Left cardiac atrium (tissue), 4 donors: ENCODE results near the gene MARCHF9. TPM values are rescaled to one million over a fixed set of nuclear protein-coding genes. Genes with fewer than 3 reads are reported as not detected.

Experiments
- ATAC-seq, 2 donors: fragments of 200-7000 bp; cut with Tn5 transposase; one replicate each; pipeline ENCODE4 v1.9.1; 2020; ENCODE audit warnings: mild to moderate bottlenecking in 2 of 2, moderate library complexity in 2 of 2
- DNase-seq: peaks from one replicate; pipeline ENCODE4 v3.0.0-alpha.2; 2020
- intact Hi-C, 2 donors: fragments of 100-400 bp; cut with DNase I; formaldehyde crosslinking; loops; one replicate each; pipeline versions ENCODE4 v1.14.1 to v1.15.1; 2022 to 2023
- total RNA-seq, 2 donors: library from RNA; stranded (reverse); fragmentation: NEBNext Ultra II Directional; extraction: Animal tissue kit (Norgen Biotek cat#: 25700); gene quantifications; one replicate each; pipeline ENCODE4 v1.2.1, GENCODE V29; 2021
- donor health status: DM: no; HTN: yes; CAD: no.
- donor health status: DM: no; HTN: yes; CAD: no; lungs with severe emphysema.
- donor health status: DM: yes; HTN: yes; CAD: no.
- donor health status: Dilated cardiomyopathy.

MARCHF9 gene
- total RNA-seq, 2 donors from 2014 or later = 11.7 to 15.0 TPM

DNA sequence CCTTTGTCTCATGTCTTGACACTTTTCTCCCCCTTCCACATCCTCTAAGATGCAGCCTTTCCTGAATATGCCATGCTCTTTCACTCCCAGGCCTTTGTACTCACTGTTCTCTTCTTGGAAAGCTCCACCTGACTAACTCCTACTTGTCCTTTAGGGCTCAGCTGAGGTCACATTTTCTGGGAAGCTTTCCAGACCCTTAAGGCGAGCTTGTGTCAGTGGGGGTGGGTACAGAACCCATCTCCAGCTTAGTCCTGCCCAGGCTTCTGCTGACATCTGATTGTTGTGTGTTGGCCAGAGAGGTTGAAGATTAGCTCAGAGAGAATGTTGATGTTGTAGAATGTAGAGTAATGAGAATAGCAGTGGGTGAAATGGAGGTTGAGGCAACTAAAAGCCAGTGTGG, 24.8 kb downstream of the MARCHF9 start:
- ATAC-seq = no peak
- no peak for DNase-seq
- intact Hi-C loops = no loop called here

DNA sequence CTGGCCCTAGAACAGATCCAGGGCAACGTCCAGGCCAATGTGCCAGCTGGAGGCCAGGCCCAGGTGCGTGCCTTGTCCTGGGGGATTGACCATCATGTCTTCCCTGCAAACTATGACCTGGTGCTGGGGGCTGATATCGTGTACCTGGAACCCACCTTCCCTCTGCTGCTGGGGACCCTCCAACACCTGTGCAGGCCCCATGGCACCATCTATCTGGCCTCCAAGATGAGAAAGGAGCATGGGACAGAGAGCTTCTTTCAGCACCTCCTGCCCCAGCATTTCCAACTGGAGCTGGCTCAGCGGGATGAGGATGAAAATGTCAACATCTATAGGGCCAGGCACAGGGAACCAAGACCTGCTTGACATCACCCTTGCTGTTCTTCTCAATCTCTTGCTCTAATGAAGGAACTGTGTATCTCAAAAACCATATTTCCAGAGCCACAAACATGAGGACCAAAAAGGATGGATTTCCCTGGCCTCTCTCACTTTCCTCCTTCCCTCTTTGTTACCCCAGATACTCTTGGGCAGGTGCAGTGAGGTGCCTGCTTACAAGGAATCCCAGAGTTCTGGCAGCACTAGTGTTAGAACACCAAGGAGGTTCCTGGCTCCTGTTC, 25.5 kb downstream of the MARCHF9 start:
- no peak for DNase-seq
- intact Hi-C loops = no loop called here
- ATAC-seq = no peak

DNA sequence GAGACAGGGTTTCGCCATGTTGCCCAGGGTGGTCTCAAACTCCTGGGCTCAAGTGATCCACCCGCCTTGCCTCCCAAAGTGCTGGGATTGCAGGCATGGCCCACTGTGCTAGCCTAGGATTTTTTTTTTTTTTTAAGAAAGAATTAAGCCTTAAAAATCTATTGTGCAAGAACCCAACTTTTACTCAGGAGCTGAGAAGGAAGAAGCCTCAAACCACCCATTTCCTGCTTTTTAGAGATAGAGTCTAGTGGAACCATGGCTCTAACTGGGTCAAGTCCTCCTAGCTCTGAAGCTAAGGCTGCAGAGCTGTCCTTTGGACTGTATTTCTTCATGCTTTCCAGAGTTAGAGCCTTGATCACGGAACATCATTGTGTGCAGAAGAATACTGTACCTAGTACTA, 26.3 kb downstream of the MARCHF9 start:
- intact Hi-C loops = no loop called here
- ATAC-seq (no peak), DNase-seq (no peak)

DNA sequence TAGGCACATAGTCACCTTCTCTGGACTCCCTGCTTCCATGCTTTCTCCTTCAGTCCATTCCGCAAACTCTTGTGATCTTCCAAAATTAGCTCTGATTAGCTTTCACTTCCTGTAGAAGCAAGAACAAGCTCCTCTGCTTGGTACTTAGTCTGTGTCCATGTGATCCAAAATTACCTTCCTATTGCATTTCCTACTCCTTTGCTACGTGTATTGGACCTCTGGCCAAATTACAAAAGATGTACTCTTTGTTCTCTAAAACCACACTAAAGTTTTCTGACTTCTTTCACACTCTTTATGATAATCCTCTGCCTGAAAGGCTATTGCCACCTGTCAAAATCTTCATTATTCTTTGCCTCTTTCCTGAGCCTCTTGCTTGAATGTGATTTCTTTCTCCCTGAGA, 26.9 kb downstream of the MARCHF9 start:
- DNase-seq (no peak), ATAC-seq (no peak)
- intact Hi-C loops = no loop called here

DNA sequence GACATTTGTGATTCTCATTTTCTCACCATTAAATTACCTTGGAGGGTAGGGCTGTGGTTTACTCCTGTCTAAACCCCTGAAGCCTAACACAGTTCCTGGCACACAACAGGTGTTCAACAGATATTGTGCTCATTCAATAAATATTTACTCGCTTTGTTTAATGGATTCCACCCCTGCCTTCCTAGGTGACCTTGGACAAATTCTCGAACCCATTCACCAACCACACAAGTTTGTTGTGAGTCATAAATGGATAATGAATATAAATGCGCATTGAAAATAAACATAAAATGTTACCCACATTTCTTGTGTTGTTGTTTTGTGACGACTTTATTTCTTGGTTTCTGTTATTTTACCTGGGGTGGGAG, 27.3 kb downstream of the MARCHF9 start:
- no peak for DNase-seq
- intact Hi-C loops = no loop called here
- ATAC-seq = no peak

DNA sequence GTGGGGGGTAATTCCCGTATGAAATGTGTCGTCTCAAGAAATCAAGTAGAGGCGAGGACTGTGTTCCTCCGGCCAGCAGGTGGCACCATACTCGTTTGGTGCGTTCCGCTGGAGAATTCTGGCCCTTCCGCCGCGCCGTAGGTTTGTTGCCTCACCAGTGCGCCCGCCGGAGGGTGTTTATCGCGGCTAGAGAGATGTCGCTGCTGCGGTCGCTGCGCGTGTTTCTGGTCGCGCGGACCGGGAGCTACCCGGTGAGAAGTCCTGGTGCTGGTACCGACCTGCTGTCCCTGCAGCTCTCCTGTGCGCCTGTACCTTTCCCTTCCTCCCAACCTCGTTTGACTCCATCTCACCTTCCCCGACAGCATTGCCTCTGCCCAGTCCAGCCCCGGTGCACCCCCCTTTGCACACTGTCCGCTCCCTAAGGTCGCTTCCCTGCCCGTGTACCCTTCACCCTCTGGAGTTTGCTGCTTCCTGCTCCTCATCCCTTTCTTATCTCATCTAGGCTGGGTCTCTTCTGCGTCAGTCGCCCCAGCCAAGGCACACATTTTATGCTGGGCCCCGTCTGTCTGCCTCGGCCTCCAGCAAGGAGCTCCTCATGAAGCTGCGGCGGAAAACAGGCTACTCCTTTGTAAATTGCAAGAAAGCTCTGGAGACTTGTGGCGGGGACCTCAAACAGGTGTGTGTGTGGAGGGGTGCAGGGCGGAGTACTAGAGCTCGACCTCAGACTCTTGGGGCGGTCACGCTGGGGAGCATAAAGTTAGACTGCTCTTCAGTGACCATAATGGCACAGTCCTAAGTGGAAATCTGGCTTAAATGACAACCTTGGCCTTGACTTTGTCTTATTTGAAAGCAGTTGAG, 27.9 kb downstream of the MARCHF9 start, which contains the start of gene TSFM:
Gene TSFM, plus strand, starts transcription at position 180 of the 858 bp plus-strand sequence. Its CDS starts 15 bp downstream, at position 195.
- intact Hi-C loops = no loop called here
- ATAC-seq (peak; percentile 85 to 98), DNase-seq (peak; percentile 97)

DNA sequence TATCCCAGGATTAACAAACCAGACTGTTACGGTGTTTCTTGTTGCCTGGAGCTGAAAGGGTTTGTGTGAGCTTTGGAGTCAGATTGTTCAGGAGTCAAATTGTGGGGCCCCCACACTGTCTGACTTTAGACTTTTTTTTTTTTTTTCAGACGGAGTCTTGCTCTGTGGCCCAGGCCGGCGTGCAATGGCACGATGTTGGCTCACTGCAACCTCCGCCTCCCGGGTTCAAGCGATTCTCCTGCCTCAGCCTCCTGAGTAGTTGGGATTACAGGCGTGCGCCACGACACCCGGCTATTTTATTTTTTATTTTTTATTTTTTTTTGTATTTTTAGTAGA, 28.5 kb downstream of the MARCHF9 start:
- no peak for ATAC-seq
- intact Hi-C loops = no loop called here
- DNase-seq = no peak

DNA sequence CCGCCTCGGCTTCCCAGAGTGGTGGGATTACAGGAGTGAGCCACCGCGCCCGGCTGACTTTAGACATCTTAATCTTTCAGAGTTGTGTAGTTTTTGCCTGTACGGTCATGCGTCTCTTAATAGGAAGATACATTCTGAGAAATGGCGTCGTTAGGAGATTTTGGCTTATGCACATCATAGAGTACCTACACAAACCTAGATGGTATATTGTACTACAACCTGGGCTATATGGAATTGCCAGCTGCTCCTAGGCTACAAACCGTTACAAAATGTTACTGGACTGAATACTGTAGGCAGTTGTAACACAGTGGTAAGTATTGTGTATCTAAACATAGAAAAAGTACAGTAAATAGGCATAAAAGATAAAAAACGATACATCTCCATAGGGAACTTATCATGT, 29.0 kb downstream of the MARCHF9 start:
- no peak for ATAC-seq
- no peak for DNase-seq
- intact Hi-C loops = no loop called here

DNA sequence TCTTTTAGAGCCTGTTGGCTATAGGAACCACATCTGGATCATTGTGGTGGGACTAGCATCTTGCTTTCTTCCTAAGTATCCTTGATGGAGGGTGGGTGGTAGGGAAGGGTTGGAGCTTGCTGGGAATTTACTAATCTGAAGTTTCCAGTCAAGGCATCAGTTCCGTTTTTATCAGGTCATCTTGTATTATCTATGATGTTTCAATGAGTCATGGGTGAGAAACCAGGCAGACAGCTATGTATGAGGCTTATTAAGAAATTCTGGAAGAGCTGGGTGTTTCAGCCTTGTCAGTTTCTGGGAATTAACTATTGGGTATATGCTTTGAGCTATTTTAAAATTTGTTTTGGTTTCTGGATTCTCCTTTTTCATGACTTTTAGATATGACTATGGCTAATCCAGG, 39.0 kb downstream of the MARCHF9 start:
- intact Hi-C loops = no loop called here
- ATAC-seq (peak in 1 of 2 donors; percentile 86), DNase-seq (no peak)

DNA sequence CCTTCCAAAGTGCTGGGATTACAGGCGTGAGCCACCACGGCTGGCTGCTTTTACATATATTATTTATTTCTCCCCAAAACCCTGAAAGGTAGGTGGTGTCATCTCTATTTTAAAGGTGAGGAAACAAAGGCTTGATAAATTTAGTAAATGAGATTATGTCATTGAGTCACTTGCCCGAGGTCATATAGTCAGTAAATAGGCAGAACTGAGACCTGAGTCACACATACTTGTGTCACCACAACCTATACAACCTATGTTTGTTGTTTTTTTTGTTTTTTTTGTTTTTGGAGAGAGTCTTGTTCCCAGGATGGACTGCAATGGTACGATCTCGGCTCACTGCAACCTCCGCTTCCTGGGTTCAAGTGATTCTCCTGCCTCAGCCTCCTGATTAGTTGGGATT, 40.5 kb downstream of the MARCHF9 start:
- intact Hi-C loops = no loop called here
- ATAC-seq (no peak), DNase-seq (no peak)

DNA sequence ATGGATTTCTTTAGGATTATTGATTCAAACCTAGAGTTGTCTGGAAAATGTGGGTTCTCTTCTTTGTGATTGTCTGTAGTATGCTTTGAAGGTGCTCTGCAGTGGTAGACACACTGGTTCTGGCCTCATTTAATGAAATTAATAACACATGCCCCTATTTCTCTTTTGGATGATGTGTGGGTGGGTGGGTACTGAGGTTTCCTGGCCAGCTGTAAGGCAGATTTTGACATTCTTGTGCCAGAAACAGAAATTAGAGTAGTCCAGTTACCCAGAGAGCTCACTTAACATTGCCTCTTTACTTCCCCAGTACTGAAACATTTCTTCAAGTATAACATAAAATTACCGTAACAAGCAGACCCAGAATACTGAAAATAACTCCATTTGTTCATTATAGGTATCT, 42.1 kb downstream of the MARCHF9 start:
- intact Hi-C loops = no loop called here
- DNase-seq = no peak
- no peak for ATAC-seq

DNA sequence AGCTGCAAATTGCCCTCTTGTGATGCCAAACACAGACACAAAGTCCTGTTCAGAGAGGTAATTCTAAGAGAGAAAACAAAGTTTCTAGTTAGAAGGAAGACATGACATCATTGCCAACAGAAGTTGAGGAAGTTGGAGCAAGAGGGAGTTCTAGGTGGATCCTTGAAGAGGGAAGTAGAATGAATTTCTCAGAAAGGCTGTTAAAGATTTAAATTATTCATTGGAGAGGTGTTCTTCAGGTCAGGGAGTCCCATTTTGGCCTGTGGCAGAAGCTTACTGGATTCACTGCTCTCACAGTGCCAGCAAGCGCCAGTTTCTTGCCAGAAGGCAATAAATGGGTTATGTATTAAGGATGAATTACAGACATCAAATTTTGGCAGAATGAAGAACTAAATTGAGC, 43.0 kb downstream of the MARCHF9 start:
- ATAC-seq = no peak
- no peak for DNase-seq
- intact Hi-C loops = no loop called here

DNA sequence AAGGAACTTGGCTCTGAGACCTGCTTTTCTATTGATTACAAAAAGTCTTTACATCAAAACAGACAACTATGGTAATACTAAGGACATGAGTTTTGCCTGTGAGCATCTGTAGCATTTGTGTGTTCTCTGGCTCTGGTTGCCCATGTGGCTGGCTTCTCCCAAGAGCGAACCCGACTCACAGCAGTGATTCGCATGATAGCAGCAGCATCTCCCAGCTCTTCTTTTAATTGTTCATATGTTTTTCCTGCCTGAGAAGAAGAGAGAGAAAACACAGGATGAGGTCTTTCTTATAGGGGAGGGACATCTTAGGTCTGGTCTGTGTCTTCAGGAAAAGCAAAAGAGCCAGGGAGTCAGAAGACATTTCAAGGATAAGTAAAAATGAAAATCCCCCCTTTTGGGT, 46.1 kb downstream of the MARCHF9 start:
- intact Hi-C loops = no loop called here
- DNase-seq = no peak
- no peak for ATAC-seq

DNA sequence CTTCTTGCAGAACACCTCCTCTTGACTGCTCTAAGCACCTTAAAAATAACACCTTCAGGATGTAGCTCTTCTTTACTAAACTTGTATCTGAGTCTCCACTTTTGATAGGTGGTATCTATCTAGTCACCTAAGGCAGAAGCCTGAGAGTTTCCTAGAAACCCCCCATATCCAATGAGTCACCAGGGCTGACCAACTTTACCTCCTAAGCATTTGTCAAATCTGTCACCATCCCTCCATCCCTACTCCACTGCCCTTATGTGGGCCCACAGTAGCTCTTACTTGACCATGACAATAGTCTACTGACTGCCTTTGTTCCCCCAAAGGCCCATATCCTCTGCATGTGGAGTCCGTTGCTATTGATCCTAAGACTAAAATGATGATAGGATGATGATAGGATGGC, 47.7 kb downstream of the MARCHF9 start:
- intact Hi-C loops = no loop called here
- ATAC-seq (no peak), DNase-seq (no peak)

DNA sequence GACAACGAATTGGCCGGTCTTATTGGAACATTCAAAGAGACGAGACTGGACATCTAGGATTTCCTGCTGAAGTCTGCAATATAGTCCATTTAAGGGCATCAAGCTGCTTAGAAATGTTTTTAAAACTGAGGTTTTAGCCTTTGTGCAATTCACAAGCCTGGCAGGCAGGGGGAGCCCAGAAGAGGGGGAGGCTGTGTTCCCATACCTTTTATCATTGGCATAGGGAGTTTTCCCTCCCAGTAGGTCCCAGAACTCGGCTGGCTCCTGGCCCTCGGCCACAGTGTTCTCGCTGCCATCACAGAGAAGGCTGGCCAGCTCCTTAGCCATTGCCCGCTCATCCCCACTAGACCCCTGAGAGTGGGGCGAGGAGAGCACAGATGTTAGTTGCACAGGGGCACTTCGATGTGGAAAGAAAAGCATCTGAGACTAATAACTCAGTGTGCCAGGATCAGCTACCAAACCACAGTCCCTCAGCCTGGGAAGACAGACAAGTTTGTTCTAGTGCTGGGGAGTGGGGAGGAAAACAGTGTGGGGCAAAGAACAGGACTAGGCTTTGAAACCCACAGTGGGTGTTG, 48.5 kb downstream of the MARCHF9 start:
- DNase-seq (peak; percentile 45), ATAC-seq (peak; percentile 83 to 84)
- intact Hi-C loops = no loop called here

DNA sequence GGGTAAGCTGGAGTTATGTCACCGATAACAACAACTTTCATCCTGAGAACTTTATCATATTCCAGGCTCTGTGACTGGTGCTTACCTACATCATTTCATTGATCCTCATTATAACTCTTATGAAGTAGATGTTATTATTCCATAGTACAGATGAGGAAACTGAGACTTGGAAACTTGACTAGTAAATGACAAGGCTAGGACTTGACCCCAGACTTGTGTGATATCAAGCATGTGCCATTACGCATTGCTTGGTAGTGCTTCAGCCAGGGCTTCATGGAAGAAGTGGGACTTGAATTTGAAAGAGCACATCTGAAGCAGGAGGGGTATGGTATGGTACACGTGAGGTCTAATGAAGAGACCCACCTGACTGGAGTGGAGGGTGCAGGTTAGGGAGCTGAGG, 51.8 kb downstream of the MARCHF9 start:
- no peak for ATAC-seq
- DNase-seq = no peak
- intact Hi-C loops = no loop called here

DNA sequence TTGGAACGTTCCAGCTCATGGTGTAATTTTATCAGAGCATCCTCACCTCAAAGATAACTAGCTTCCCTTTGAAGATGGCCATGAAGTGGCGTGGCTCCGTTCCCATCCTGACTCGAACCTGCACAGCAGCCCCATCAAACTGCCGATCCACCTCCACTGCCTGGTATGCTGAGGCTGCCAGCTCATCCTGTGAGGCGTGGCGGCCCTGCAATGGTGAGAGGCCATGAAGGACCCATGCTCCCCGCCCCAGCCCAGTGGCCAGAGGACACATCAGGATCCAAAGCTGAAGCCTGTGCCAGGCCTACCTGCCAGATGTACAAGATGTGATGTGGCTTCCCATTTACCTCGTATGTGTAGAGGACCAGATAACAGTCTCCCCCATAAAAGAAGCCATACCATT, 52.4 kb downstream of the MARCHF9 start:
- intact Hi-C loops = no loop called here
- ATAC-seq (no peak), DNase-seq (no peak)

DNA sequence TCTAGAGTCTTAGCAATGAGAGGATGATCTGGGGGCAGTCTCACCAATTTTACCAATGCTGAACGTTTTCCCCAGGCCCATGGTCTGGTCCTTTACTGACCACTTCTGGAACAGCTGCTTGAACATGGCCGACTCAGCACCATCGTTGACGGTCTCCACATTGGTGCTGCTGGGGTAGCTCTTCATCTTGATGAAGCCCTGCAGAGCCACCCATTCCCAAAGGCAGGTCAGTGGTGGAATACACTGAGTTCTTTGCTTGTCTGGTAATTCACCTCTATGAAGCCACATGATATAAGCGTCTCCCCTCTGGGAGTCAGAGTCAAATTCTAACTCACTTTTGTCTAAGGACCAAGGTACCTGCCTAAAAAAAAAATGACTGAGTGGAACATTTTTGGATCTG, 53.4 kb downstream of the MARCHF9 start:
- ATAC-seq (no peak), DNase-seq (no peak)
- intact Hi-C loops = no loop called here

DNA sequence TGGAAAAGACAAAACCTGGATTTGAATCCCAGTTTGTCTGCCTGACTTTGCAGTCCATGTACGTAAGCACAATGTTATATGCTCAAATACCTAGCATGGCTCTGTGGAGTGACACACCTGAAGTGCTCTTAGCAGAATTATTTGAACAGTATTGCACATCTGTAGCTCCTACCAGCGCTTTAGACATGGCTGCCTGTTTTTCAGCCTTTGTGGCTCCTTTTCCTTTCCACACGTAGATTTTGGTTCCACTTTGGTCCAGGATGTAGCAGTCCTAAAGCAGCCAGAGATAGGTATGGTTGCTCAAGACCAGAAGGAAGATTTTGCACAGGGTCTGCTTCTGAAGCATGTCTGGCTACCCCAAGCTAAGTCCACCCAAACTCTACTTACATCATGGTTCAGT, 54.5 kb downstream of the MARCHF9 start:
- no peak for ATAC-seq
- DNase-seq = no peak
- intact Hi-C loops = no loop called here
